ENCODE data around the gene PRPF18.
"Not testable (repeated sequence)": the region's sequence is repeated elsewhere in the genome, so short reads cannot be mapped to it uniquely, and the experiment has no call there.

The PRPF18 gene

GRCh38 chr10:13586676-13587355, at the start of gene PRPF18:
Gene PRPF18, plus strand, starts transcription at chr10:13586965. Its CDS starts 122 bp downstream, at chr10:13587087.
- peak; percentile 94 for DNase-seq

- DNase-seq: not testable (repeated sequence)
Observed at GRCh38 chr10:13537985-13538384, 48.8 kb upstream of the PRPF18 start.

GRCh38 chr10:13542533-13542932, 44.2 kb upstream of the PRPF18 start:
- no peak for DNase-seq

GRCh38 chr10:13550802-13551201, 36.0 kb upstream of the PRPF18 start:
- DNase-seq: no peak

GRCh38 chr10:13555884-13556510, 30.8 kb upstream of the PRPF18 start:
- peak; percentile 33 for DNase-seq

GRCh38 chr10:13559124-13559700, 27.6 kb upstream of the PRPF18 start:
- DNase-seq: no peak

- DNase-seq: no peak
Observed at GRCh38 chr10:13560597-13560996, 26.2 kb upstream of the PRPF18 start.

- DNase-seq: no peak
Observed at GRCh38 chr10:13563481-13564445, 23.0 kb upstream of the PRPF18 start.

- DNase-seq: no peak
Observed at GRCh38 chr10:13564576-13564975, 22.2 kb upstream of the PRPF18 start.

GRCh38 chr10:13567030-13567429, 19.7 kb upstream of the PRPF18 start:
- no peak for DNase-seq

- no peak for DNase-seq
Observed at GRCh38 chr10:13571541-13571940, 15.2 kb upstream of the PRPF18 start.

GRCh38 chr10:13573960-13574359, 12.8 kb upstream of the PRPF18 start:
- no peak for DNase-seq

- DNase-seq: no peak
Observed at GRCh38 chr10:13585195-13585751, 1.5 kb upstream of the PRPF18 start.

- no peak for DNase-seq
Observed at GRCh38 chr10:13585943-13586342, 822 bp upstream of the PRPF18 start.

GRCh38 chr10:13587391-13587790, 626 bp downstream of the PRPF18 start:
- no peak for DNase-seq

- DNase-seq: no peak
Observed at GRCh38 chr10:13589316-13589715, 2.6 kb downstream of the PRPF18 start.

- no peak for DNase-seq
Observed at GRCh38 chr10:13590886-13591285, 4.1 kb downstream of the PRPF18 start.

- DNase-seq: no peak
Observed at GRCh38 chr10:13592306-13592705, 5.5 kb downstream of the PRPF18 start.

- DNase-seq: no peak
Observed at GRCh38 chr10:13593535-13593934, 6.8 kb downstream of the PRPF18 start.

- DNase-seq: no peak
Observed at GRCh38 chr10:13594641-13595040, 7.9 kb downstream of the PRPF18 start.

- no peak for DNase-seq
Observed at GRCh38 chr10:13597909-13598308, 11.1 kb downstream of the PRPF18 start.

- DNase-seq: no peak
Observed at GRCh38 chr10:13604357-13605040, 17.7 kb downstream of the PRPF18 start.

Measured in NCI-H774 (cell line).